Stimulated activated CD4-positive, alpha-beta T cell treated with anti-CD3 and anti-CD28 coated beads, Interleukin-15, amount 100 ng/mL, for 1 hour (primary cell): ENCODE data around the gene WDR55.
A peak's percentile ranks its signal among the peaks of the same experiment; 100 is the strongest.
"Not testable (repeated sequence)": the region's sequence is repeated elsewhere in the genome, so short reads cannot be mapped to it uniquely, and the experiment has no call there.

ENCODE experiments used
- DNase-seq, 2 donors: peaks; one replicate each; pipeline ENCODE4 v3.0.0-alpha.2; 2020; ENCODE audit warnings: low read depth in 1 of 2, low spot score in 1 of 2

The WDR55 gene

GRCh38 chr5:140710899-140711552 lies 46.3 kb downstream of the WDR55 start:
- DNase-seq: peak; percentile 67 to 71

- no peak for DNase-seq
Observed at GRCh38 chr5:140711794-140712193, 47.1 kb downstream of the WDR55 start.

- no peak for DNase-seq
Observed at GRCh38 chr5:140713562-140714094, 48.9 kb downstream of the WDR55 start.

- not testable (repeated sequence) for DNase-seq
Observed at GRCh38 chr5:140716238-140716637, 51.5 kb downstream of the WDR55 start.

GRCh38 chr5:140718266-140718592 lies 53.5 kb downstream of the WDR55 start:
- DNase-seq: no peak

GRCh38 chr5:140720738-140721137 lies 56.0 kb downstream of the WDR55 start:
- not testable (repeated sequence) for DNase-seq

GRCh38 chr5:140721395-140721794 lies 56.7 kb downstream of the WDR55 start:
- DNase-seq: not testable (repeated sequence)
